ENCODE measurements around the gene NEU2.

The NEU2 gene

DNA sequence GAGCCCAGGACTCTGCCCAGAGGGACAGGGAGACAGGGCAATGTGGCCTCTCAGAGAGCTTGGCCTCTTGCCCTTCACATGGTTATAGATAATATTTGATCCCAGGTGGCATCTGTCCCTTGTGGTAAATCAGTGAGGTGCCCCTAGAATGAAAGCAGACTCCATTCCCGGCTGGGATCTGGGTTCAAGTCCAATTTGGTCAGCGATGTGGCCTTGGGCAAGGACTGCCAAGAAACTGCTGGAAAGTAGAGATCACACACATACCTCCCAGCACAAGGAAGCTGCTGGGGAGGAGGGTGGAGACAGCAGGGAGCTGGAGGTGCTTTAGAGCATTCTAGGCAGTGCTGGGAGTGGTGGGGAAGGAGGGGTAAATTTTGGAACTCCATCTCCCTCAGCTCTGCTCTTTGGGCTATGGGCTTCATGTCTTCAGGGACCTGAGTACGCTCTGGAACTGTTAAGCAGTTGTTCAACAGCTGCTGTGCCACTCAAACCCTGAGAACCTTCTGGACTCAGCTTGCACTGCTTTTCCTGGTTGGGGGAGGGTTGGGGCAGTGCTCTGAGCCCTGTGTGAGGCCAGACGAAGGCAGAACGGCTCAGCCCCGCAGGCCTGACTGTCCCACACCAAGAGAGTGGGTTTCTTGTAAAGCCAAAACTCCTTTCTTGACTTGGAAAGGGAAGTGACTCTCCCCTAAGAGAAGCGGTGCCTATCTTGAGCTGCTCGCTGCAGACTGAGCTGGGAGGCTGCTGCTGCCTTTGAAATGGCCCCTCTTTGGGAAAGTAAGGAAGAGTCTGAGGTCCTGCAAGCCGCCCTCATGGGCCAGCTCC, 50.7 kb downstream of the NEU2 start:
- TF ChIP-seq, protein P1, sequence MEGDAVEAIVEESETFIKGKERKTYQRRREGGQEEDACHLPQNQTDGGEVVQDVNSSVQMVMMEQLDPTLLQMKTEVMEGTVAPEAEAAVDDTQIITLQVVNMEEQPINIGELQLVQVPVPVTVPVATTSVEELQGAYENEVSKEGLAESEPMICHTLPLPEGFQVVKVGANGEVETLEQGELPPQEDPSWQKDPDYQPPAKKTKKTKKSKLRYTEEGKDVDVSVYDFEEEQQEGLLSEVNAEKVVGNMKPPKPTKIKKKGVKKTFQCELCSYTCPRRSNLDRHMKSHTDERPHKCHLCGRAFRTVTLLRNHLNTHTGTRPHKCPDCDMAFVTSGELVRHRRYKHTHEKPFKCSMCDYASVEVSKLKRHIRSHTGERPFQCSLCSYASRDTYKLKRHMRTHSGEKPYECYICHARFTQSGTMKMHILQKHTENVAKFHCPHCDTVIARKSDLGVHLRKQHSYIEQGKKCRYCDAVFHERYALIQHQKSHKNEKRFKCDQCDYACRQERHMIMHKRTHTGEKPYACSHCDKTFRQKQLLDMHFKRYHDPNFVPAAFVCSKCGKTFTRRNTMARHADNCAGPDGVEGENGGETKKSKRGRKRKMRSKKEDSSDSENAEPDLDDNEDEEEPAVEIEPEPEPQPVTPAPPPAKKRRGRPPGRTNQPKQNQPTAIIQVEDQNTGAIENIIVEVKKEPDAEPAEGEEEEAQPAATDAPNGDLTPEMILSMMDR (IDR thresholded peaks at IDR 0.05) = no peak
- Histone ChIP-seq H3K4me3 (ENCODE audit: low read depth in 1 of 2, low read length in 1 of 2) (peak overlapping the region; percentile 47 to 61), H3K27ac (peak overlapping the region; percentile 98), H3K9me3 (no peaks in the 10 kb centered on the region), H3K4me1 (ENCODE audit: control insufficient read depth in 1 of 2, insufficient read depth in 1 of 2, low read depth in 1 of 2, low read length in 1 of 2) (peaks cover 100% of the 10 kb centered on the region in 2 experiments), H3K36me3 (peaks cover 18% of the 10 kb centered on the region), H3K27me3 (no peaks in the 10 kb centered on the region)

DNA sequence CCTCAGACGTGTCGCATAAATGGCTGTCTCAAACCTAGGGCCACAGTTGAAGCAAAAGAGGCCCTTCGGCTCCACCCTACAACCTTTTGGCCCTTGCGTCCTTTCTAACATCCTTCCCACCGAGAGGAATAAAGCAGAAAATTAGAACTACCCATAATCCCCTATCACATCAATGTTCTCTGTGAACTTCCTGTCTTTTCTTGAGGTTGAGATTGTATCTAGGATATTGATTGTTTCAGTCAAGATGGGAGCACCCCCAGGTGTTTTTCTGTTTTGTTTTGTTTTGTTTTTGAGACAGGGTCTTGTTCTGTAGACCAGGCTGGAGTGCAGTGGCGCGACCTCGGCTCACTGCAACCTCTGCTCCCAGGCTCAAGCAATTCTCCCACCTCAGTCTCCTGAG, 51.3 kb downstream of the NEU2 start:
- Histone ChIP-seq H3K9me3 (no peaks in the 10 kb centered on the region), H3K27ac (peak overlapping the region; percentile 98), H3K4me1 (ENCODE audit: control insufficient read depth in 1 of 2, insufficient read depth in 1 of 2, low read depth in 1 of 2, low read length in 1 of 2) (peaks cover 100% of the 10 kb centered on the region in 2 experiments), H3K27me3 (no peaks in the 10 kb centered on the region), H3K4me3 (ENCODE audit: low read depth in 1 of 2, low read length in 1 of 2) (peak overlapping the region; percentile 47 to 61), H3K36me3 (peaks cover 23% of the 10 kb centered on the region)
- TF ChIP-seq, protein P1 (IDR thresholded peaks at IDR 0.05) = no peak

DNA sequence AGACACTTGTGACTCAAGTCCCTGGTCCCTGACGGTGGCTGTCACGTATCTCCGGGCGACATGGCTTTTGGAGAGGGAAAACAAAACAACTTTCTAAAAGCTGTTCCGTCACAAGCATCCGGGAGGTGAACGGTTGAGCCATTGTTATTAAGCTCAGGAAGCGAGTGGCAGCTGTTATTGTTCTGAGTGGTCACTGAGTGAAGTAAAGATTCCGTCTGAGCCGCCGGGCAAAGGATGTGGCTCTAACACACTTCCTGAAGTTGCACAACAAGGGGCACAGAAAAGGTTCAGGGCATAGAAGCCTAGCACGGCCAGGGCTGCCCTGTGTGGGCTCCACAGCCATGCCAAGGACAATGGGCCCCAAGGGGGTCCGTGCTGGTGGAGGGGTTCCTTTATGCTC, 52.0 kb downstream of the NEU2 start:
- peaks cover 100% of the 10 kb centered on the region in 2 experiments for H3K4me1 ChIP-seq (ENCODE audit: control insufficient read depth in 1 of 2, insufficient read depth in 1 of 2, low read depth in 1 of 2, low read length in 1 of 2)
- peaks cover 26% of the 10 kb centered on the region for H3K36me3 ChIP-seq
- H3K27me3 ChIP-seq = no peaks in the 10 kb centered on the region
- peak overlapping the region; percentile 47 to 61 for H3K4me3 ChIP-seq (ENCODE audit: low read depth in 1 of 2, low read length in 1 of 2)
- peak overlapping the region; percentile 98 for H3K27ac ChIP-seq
- TF ChIP-seq, protein P1 (IDR thresholded peaks at IDR 0.05) = peak; percentile 27
- no peaks in the 10 kb centered on the region for H3K9me3 ChIP-seq
